ENCODE data around the gene IGF2BP3.
"Not testable (repeated sequence)": the region's sequence is repeated elsewhere in the genome, so short reads cannot be mapped to it uniquely, and the experiment has no call there.

The IGF2BP3 gene

GRCh38 chr7:23419160-23419559 is 51.1 kb downstream of the IGF2BP3 start:
- CTCF ChIA-PET: interaction anchor here (1.4 to 4.6 kb wide), 2 partner anchors 12 to 36 kb away, joined by 3 to 35 read pairs; no protein-coding TSS in a partner anchor

DNA sequence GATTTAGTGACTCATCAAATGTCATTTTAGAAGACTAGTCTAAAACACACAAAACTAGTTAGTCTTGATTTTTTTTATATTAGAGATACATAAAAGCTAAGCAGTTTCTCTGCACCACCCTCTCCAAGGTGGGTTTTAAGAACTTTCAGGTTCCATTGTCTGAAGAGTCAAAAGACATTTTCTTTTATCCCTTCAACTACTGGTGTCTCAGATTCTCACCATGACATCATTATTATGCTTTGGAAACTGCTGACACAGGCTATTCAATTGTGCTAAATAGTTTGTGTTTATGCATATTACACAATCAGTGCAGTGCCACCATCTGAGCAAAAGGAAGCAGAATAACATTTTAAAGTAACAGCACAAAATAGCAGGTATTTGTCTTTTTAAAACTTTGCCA is 52.2 kb downstream of the IGF2BP3 start:
- TF ChIP-seq, protein P1, sequence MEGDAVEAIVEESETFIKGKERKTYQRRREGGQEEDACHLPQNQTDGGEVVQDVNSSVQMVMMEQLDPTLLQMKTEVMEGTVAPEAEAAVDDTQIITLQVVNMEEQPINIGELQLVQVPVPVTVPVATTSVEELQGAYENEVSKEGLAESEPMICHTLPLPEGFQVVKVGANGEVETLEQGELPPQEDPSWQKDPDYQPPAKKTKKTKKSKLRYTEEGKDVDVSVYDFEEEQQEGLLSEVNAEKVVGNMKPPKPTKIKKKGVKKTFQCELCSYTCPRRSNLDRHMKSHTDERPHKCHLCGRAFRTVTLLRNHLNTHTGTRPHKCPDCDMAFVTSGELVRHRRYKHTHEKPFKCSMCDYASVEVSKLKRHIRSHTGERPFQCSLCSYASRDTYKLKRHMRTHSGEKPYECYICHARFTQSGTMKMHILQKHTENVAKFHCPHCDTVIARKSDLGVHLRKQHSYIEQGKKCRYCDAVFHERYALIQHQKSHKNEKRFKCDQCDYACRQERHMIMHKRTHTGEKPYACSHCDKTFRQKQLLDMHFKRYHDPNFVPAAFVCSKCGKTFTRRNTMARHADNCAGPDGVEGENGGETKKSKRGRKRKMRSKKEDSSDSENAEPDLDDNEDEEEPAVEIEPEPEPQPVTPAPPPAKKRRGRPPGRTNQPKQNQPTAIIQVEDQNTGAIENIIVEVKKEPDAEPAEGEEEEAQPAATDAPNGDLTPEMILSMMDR (IDR thresholded peaks at IDR 0.05; ENCODE audit: control extremely low read depth, extremely low read depth, low read depth, missing control alignments): no peak
- DNase-seq (ENCODE audit: extremely low spot score): no peak
- POLR2A ChIA-PET: no interaction called here
- CTCF ChIA-PET: interaction anchor here (0.9 to 1.5 kb wide), 4 partner anchors 13 to 102 kb away, joined by 3 to 4 read pairs (median 3); no protein-coding TSS in a partner anchor

More at GRCh38 chr7:23419160-23419559, 51.1 kb downstream of the IGF2BP3 start:
- TF ChIP-seq, protein P1 (IDR thresholded peaks at IDR 0.05; ENCODE audit: control extremely low read depth, extremely low read depth, low read depth, missing control alignments): no peak
- DNase-seq (ENCODE audit: extremely low spot score): no peak
- POLR2A ChIA-PET: no interaction called here

DNA sequence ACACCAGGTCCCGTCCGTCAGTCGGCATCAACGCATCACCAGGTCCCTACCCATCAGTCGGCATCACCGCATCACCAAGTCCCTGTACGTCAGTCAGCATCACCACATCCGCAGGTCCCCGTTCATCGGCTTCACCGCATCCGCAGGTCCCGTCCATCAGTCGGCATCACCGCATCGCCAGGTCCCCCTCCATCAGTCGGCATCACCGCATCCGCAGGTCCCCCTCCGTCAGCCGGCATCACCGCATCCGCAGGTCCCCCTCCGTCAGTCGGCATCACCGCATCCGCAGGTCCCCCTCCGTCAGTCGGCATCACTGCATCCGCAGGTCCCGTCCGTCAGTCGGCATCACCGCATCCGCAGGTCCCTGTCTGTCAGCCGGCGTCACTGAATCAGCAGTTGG is 55.1 kb downstream of the IGF2BP3 start:
- POLR2A ChIA-PET: interaction anchor here (0.6 kb wide), 1 partner anchor 222 kb away, joined by 3 read pairs; no protein-coding TSS in a partner anchor
- TF ChIP-seq, protein P1 (IDR thresholded peaks at IDR 0.05; ENCODE audit: control extremely low read depth, extremely low read depth, low read depth, missing control alignments): no peak
- no peak for DNase-seq (ENCODE audit: extremely low spot score)
- CTCF ChIA-PET: interaction anchor here (1.2 kb wide), 2 partner anchors 13 to 135 kb away, joined by 3 read pairs; no protein-coding TSS in a partner anchor

DNA sequence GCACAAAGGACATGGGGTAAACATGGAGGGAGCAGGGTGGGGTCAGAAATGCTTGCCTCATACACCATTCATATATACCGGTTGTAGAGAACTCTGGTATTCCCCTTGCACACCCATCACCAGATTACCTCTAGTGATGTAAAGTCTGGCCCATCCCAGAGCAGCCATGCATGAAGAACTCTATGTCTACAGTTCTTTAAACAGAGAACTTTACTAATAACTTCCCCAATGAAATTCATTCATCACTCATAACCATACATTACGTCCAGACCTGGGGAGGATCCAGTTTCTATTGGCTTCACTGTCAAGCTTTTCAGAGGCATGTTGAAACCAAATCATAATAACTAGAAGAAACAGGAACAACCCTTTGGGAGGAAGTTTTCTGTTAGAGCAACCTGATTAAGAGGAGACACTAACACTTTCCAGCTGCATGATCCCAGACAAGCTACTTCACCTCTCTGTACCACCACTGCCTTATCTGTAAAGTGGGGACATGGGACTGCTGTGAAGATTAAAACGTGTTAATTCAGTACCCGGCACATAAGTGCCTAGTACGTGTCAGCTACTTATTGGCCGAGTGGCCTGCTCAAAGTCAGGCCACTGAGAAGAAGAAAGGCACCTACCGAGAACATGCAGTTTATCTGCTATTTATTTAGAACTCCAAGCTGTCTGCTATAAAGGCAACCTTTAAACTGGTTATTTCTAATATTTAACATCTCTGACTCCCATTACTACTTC is 59.7 kb downstream of the IGF2BP3 start:
- CTCF ChIA-PET: interaction anchor here (1.1 to 2.0 kb wide), 9 partner anchors 9 to 138 kb away, joined by 3 to 6 read pairs (median 4); no protein-coding TSS in a partner anchor
- peak; percentile 50 for DNase-seq (ENCODE audit: extremely low spot score)
- POLR2A ChIA-PET: no interaction called here
- TF ChIP-seq, protein P1 (IDR thresholded peaks at IDR 0.05; ENCODE audit: control extremely low read depth, extremely low read depth, low read depth, missing control alignments): no peak

- CTCF ChIA-PET: interaction anchor here (0.8 kb wide), 1 partner anchor 17 kb away, joined by 3 read pairs; no protein-coding TSS in a partner anchor
- POLR2A ChIA-PET; DNase-seq (ENCODE audit: extremely low spot score): not testable (repeated sequence)
Observed at GRCh38 chr7:23406564-23406963, 63.7 kb downstream of the IGF2BP3 start.

GRCh38 chr7:23405240-23405618 is 65.1 kb downstream of the IGF2BP3 start:
- TF ChIP-seq, protein P1 (IDR thresholded peaks at IDR 0.05; ENCODE audit: control extremely low read depth, extremely low read depth, low read depth, missing control alignments): no peak
- ChIA-PET POLR2A (no interaction called here), CTCF (no interaction called here)
- no peak for DNase-seq (ENCODE audit: extremely low spot score)
